NCI-H1417 treated with DMSO at 0.1 percent for 48 hours (cell line): ENCODE measurements around the gene OVCH2.
"Not testable (repeated sequence)": the region's sequence is repeated elsewhere in the genome, so short reads cannot be mapped to it uniquely, and the experiment has no call there.

Experiments
- DNase-seq: peaks from one replicate; lab custom pipeline; 2025; lab: John Stamatoyannopoulos, UW

Gene OVCH2

GRCh38 chr11:7706377-7706776 lies at the start of gene OVCH2:
OVCH2 (minus strand) TSS chr11:7706477; CDS start chr11:7706394, 83 bp downstream.
- no peak for DNase-seq

GRCh38 chr11:7749456-7749855 lies 43.2 kb upstream of the OVCH2 start:
- DNase-seq, result no peak

GRCh38 chr11:7734767-7735166 lies 28.5 kb upstream of the OVCH2 start:
- DNase-seq, result not testable (repeated sequence)

GRCh38 chr11:7714786-7715185 lies 8.5 kb upstream of the OVCH2 start:
- no peak for DNase-seq

- DNase-seq, result no peak
These were observed 2.5 kb downstream of the OVCH2 start for GRCh38 chr11:7703740-7704139.

GRCh38 chr11:7696424-7696823 lies 9.9 kb downstream of the OVCH2 start:
- DNase-seq, result no peak

GRCh38 chr11:7694235-7694634 lies 12.0 kb downstream of the OVCH2 start:
- DNase-seq, result no peak

- DNase-seq, result no peak
These were observed 13.9 kb downstream of the OVCH2 start for GRCh38 chr11:7692426-7692825.

GRCh38 chr11:7691759-7692350 lies 14.4 kb downstream of the OVCH2 start:
- no peak for DNase-seq

GRCh38 chr11:7690648-7691047 lies 15.6 kb downstream of the OVCH2 start:
- DNase-seq, result no peak

- DNase-seq, result no peak
These were observed 17.0 kb downstream of the OVCH2 start for GRCh38 chr11:7689239-7689638.

GRCh38 chr11:7688238-7688826 lies 17.9 kb downstream of the OVCH2 start:
- no peak for DNase-seq

- DNase-seq, result no peak
These were observed 18.9 kb downstream of the OVCH2 start for GRCh38 chr11:7687386-7687785.

- DNase-seq, result no peak
These were observed 19.5 kb downstream of the OVCH2 start for GRCh38 chr11:7686761-7687160.

GRCh38 chr11:7683571-7683970 lies 22.7 kb downstream of the OVCH2 start:
- no peak for DNase-seq

- no peak for DNase-seq
These were observed 28.5 kb downstream of the OVCH2 start for GRCh38 chr11:7677796-7678201.

- no peak for DNase-seq
These were observed 29.2 kb downstream of the OVCH2 start for GRCh38 chr11:7677071-7677470.

- DNase-seq, result no peak
These were observed 30.6 kb downstream of the OVCH2 start for GRCh38 chr11:7675631-7676030.

- no peak for DNase-seq
These were observed 32.4 kb downstream of the OVCH2 start for GRCh38 chr11:7673724-7674434.

- DNase-seq, result no peak
These were observed 33.1 kb downstream of the OVCH2 start, which contains the start of gene CYB5R2 for GRCh38 chr11:7672960-7673723. CYB5R2 (minus strand) TSS chr11:7673500; CDS start chr11:7672825, 675 bp downstream.

- no peak for DNase-seq
These were observed 33.9 kb downstream of the OVCH2 start for GRCh38 chr11:7672276-7672959.
